GM23338 (cell line): ENCODE data around the gene NRL. TPM values are rescaled to one million over a fixed set of nuclear protein-coding genes. Genes with fewer than 3 reads are reported as not detected.

Experiments used
- ATAC-seq: fragments of 200-7000 bp; cut with Tn5 transposase; 3 replicates; pipeline ENCODE4 v1.9.1; 2020
- DNase-seq: peaks from one replicate; pipeline ENCODE4 v3.0.0-alpha.2; 2015; ENCODE audit warnings: low spot score
- H2AFZ ChIP-seq: fragments of 200-600 bp; sonication (generic); 2 replicates; pipeline ENCODE4 v1.8.0; 2016; ENCODE audit warnings: antibody characterized with exemption, mild to moderate bottlenecking, moderate library complexity
- H3F3A ChIP-seq: fragments of 200-600 bp; sonication (generic); replicated peaks from 2 replicates; pipeline ENCODE4 v1.8.0; 2017; ENCODE audit warnings: antibody characterized with exemption, mixed run types, low read depth
- H3K27ac ChIP-seq: fragments of 200-600 bp; sonication (generic); 2 replicates; pipeline ENCODE4 v1.6.1; 2016; ENCODE audit warnings: low read depth
- H3K27me3 ChIP-seq: fragments of 200-600 bp; sonication (generic); 2 replicates; pipeline ENCODE4 v1.8.0; 2016; ENCODE audit warnings: mild to moderate bottlenecking, mixed run types, moderate library complexity; ENCODE audit not compliant: insufficient read depth
- H3K36me3 ChIP-seq: fragments of 200-600 bp; sonication (generic); 2 replicates; pipeline ENCODE4 v1.8.0; 2016; ENCODE audit warnings: mild to moderate bottlenecking; ENCODE audit not compliant: insufficient read depth
- H3K4me1 ChIP-seq: fragments of 200-600 bp; sonication (generic); 2 replicates; pipeline ENCODE4 v1.8.0; 2016; ENCODE audit warnings: mild to moderate bottlenecking, moderate library complexity; ENCODE audit not compliant: insufficient read depth
- H3K4me2 ChIP-seq: fragments of 200-600 bp; sonication (generic); 2 replicates; pipeline ENCODE4 v1.7.1; 2017; ENCODE audit warnings: mixed run types
- H3K4me3 ChIP-seq: fragments of 200-600 bp; sonication (generic); 2 replicates; pipeline ENCODE4 v1.6.1; 2016; ENCODE audit warnings: mixed run types
- H3K79me2 ChIP-seq: fragments of 200-600 bp; sonication (generic); replicated peaks from 2 replicates; pipeline ENCODE4 v1.8.0; 2017; ENCODE audit warnings: mild to moderate bottlenecking; ENCODE audit not compliant: insufficient read depth
- H3K9me2 ChIP-seq: fragments of 200-600 bp; sonication (generic); 2 replicates; pipeline ENCODE4 v1.8.0; 2017; ENCODE audit not compliant: insufficient read depth
- H4K20me1 ChIP-seq: fragments of 200-600 bp; sonication (generic); replicated peaks from 2 replicates; pipeline ENCODE4 v1.8.0; 2017; ENCODE audit warnings: mild to moderate bottlenecking; ENCODE audit not compliant: insufficient read depth
- H3K27ac Mint-ChIP-seq: 2 replicates; pipeline ENCODE4 v1.8.0; 2020; ENCODE audit warnings: inconsistent platforms, mild to moderate bottlenecking, moderate library complexity, mixed read lengths
- H3K27me3 Mint-ChIP-seq: 3 replicates; pipeline ENCODE4 v1.8.0; 2022; ENCODE audit warnings: low read depth, mild to moderate bottlenecking, moderate library complexity, mixed read lengths, inconsistent platforms; ENCODE audit not compliant: insufficient read depth, poor library complexity
- H3K36me3 Mint-ChIP-seq: 3 replicates; pipeline ENCODE4 v1.8.0; 2021; ENCODE audit warnings: low read depth, mild to moderate bottlenecking, inconsistent platforms, moderate library complexity, mixed read lengths
- H3K4me1 Mint-ChIP-seq: 3 replicates; pipeline ENCODE4 v1.8.0; 2020; ENCODE audit warnings: mild to moderate bottlenecking, inconsistent platforms, mixed read lengths
- H3K4me3 Mint-ChIP-seq: 3 replicates; pipeline ENCODE4 v1.8.0; 2021; ENCODE audit warnings: moderate library complexity, mild to moderate bottlenecking, inconsistent platforms, mixed read lengths
- H3K9me3 Mint-ChIP-seq: 3 replicates; pipeline ENCODE4 v1.8.0; 2020; ENCODE audit warnings: moderate library complexity, mild to moderate bottlenecking, inconsistent platforms, mixed read lengths
- CREB1 ChIP-seq: fragments of 250-450 bp; sonication (Bioruptor Pico); IDR thresholded peaks from 2 replicates; pipeline ENCODE4 v1.5.0; 2020; ENCODE audit warnings: low read depth, mild to moderate bottlenecking, moderate library complexity
- EZH2 ChIP-seq: fragments of 200-600 bp; sonication (generic); IDR thresholded peaks from one replicate; pipeline ENCODE4 v1.8.0; 2017; ENCODE audit warnings: antibody characterized with exemption, mild to moderate bottlenecking, low read depth; ENCODE audit not compliant: unreplicated experiment
- EZH2phosphoT487 ChIP-seq: fragments of 200-600 bp; sonication (generic); IDR thresholded peaks from one replicate; pipeline ENCODE4 v1.8.1; 2018; ENCODE audit warnings: antibody characterized with exemption; ENCODE audit not compliant: unreplicated experiment
- JUNB ChIP-seq: IDR thresholded peaks from one replicate; pipeline ENCODE4 v1.6.1; 2016; ENCODE audit warnings: antibody characterized with exemption; ENCODE audit not compliant: unreplicated experiment
- NANOG ChIP-seq: IDR thresholded peaks from 2 replicates; pipeline ENCODE4 v1.6.1; 2016; ENCODE audit warnings: antibody characterized with exemption, borderline replicate concordance
- STAT1 ChIP-seq: IDR thresholded peaks from one replicate; pipeline ENCODE4 v1.6.1; 2016; ENCODE audit warnings: antibody characterized with exemption; ENCODE audit not compliant: unreplicated experiment
- ZNF114 ChIP-seq: fragments of 250-450 bp; sonication (Bioruptor Pico); IDR thresholded peaks from 2 replicates; pipeline ENCODE4 v1.5.0; 2020; ENCODE audit warnings: mild to moderate bottlenecking, moderate library complexity
- ZNF331 ChIP-seq: fragments of 250-450 bp; sonication (Bioruptor Pico); IDR thresholded peaks from 2 replicates; pipeline ENCODE4 v1.5.0; 2020; ENCODE audit warnings: low read depth, mild to moderate bottlenecking, moderate library complexity
- polyA plus RNA-seq: library from polyadenylated mRNA; unstranded; fragments of >200 nt; fragmentation: Nextera tagmentation; extraction: Ambion mirVana; gene quantifications from 2 replicates; pipeline ENCODE4 v1.2.1, GENCODE V29; 2016
- total RNA-seq: library from RNA; depleted of rRNA; stranded (reverse); fragments of >200 nt; shearing (Covaris generic); gene quantifications from 2 replicates; pipeline ENCODE4 v1.2.3, GENCODE V29; 2014
- TF ChIP-seq, protein P1 (sequence below): IDR thresholded peaks from 2 replicates; pipeline ENCODE4 v1.6.1; 2016; ENCODE audit warnings: antibody characterized with exemption
- TF ChIP-seq, protein P2 (sequence below): IDR thresholded peaks from one replicate; pipeline ENCODE4 v1.6.1; 2018; ENCODE audit warnings: antibody characterized with exemption; ENCODE audit not compliant: unreplicated experiment
- TF ChIP-seq, protein P3 (sequence below), 2 experiments: fragments of 200-600 bp in 1 of 2; sonication (generic) in 1 of 2; conservative IDR thresholded peaks; 2 replicates each; pipeline versions ENCODE4 v1.5.1 to v1.6.1; 2016 to 2017; ENCODE audit warnings: antibody characterized with exemption in 2 of 2, low read depth in 2 of 2, mild to moderate bottlenecking in 2 of 2, moderate library complexity in 1 of 2

Gene NRL
- total and polyA plus RNA-seq, 2 experiments from 2014 or later: 1.8 to 2.2 TPM

DNA sequence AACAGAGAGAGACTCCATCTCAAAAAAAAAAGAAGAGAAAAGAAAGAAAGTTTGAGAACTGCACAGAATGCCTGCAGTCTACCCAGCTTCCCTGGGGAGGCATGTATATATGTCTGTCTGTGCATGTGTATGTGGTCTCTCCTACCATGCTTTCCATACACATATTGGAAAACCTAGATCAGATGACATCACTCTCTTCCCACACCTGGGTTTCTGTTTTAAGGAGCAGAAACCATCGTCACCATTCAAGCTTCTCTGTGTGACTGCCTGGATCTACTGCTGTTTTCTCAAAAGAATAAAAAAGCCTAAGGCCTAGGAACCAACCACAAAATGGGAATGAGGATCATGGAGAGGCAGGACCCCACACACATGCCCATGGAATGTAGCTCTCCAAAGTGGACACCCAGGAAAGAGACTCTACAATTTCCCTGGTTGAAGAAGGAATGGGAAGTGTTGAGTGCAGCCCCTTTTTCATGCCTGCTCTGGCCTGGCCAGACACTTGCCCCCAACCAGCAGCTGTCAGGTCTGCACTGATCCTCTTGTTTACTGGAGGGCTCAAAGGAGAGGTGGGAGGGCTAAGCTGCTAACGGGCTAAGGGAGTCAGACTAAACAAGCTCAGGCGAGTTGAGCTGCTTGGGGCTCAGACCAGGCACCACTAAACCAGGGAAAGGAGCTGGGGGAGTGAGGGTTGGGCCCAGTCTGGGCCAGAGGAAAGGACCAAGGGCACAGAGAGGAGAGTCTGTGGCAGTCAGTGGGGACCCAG, 28.4 kb downstream of the NRL start (continued):
- TF ChIP-seq, protein P1, sequence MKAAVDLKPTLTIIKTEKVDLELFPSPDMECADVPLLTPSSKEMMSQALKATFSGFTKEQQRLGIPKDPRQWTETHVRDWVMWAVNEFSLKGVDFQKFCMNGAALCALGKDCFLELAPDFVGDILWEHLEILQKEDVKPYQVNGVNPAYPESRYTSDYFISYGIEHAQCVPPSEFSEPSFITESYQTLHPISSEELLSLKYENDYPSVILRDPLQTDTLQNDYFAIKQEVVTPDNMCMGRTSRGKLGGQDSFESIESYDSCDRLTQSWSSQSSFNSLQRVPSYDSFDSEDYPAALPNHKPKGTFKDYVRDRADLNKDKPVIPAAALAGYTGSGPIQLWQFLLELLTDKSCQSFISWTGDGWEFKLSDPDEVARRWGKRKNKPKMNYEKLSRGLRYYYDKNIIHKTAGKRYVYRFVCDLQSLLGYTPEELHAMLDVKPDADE: no peak
- TF ChIP-seq NANOG: no peak
- TF ChIP-seq EZH2phosphoT487: no peak
- TF ChIP-seq EZH2: no peak
- TF ChIP-seq ZNF114: no peak
- no peak for TF ChIP-seq CREB1
- TF ChIP-seq, protein P2, sequence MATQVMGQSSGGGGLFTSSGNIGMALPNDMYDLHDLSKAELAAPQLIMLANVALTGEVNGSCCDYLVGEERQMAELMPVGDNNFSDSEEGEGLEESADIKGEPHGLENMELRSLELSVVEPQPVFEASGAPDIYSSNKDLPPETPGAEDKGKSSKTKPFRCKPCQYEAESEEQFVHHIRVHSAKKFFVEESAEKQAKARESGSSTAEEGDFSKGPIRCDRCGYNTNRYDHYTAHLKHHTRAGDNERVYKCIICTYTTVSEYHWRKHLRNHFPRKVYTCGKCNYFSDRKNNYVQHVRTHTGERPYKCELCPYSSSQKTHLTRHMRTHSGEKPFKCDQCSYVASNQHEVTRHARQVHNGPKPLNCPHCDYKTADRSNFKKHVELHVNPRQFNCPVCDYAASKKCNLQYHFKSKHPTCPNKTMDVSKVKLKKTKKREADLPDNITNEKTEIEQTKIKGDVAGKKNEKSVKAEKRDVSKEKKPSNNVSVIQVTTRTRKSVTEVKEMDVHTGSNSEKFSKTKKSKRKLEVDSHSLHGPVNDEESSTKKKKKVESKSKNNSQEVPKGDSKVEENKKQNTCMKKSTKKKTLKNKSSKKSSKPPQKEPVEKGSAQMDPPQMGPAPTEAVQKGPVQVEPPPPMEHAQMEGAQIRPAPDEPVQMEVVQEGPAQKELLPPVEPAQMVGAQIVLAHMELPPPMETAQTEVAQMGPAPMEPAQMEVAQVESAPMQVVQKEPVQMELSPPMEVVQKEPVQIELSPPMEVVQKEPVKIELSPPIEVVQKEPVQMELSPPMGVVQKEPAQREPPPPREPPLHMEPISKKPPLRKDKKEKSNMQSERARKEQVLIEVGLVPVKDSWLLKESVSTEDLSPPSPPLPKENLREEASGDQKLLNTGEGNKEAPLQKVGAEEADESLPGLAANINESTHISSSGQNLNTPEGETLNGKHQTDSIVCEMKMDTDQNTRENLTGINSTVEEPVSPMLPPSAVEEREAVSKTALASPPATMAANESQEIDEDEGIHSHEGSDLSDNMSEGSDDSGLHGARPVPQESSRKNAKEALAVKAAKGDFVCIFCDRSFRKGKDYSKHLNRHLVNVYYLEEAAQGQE: no peak

DNA sequence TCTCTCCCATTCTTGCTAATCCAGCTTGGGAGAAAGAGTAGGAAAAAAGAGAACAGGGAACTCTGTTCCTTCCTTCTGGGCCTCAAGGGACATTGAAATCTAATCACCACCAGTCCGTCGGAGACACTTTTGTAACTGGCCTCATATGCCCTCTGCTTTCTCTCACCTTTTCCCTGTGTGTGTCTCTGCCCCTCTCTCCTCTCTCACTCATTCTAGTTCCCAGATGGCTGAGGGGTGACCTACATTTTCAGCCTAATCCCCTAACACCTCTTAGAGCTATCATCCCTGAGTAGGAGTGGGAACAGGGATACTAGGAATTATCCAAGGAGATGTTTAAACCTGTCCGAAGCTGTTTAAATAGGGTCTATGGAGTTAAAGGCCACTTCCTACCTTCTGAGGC, 29.5 kb downstream of the NRL start:
- DNase-seq: no peak
- Histone ChIP-seq H4K20me1 (no peaks in the 10 kb centered on the region), H3K27ac (no peak overlapping the region), H3K79me2 (no peaks in the 10 kb centered on the region), H3F3A (peaks cover 8% of the 10 kb centered on the region; the same call in 1 of the 2 replicates), H3K4me2 (no peak overlapping the region), H3K27me3 (peaks cover 14% of the 10 kb centered on the region; the same call in 1 of the 2 replicates), H3K4me1 (peaks cover 9% of the 10 kb centered on the region), H3K9me2 (no peaks in the 10 kb centered on the region), H3K4me3 (no peak overlapping the region), H2AFZ (no peak overlapping the region), H3K36me3 (no peaks in the 10 kb centered on the region)
- peaks cover 19% of the 10 kb centered on the region for H3K4me1 Mint-ChIP-seq
- H3K36me3 Mint-ChIP-seq: no peaks in the 10 kb centered on the region; the same call in 2 of the 3 replicates
- no peaks in the 10 kb centered on the region for H3K9me3 Mint-ChIP-seq
- peaks cover 25% of the 10 kb centered on the region for H3K27me3 Mint-ChIP-seq
- no peak overlapping the region for H3K27ac Mint-ChIP-seq
- ATAC-seq: no peak
- H3K4me3 Mint-ChIP-seq: no peak overlapping the region
- TF ChIP-seq, protein P2: no peak
- TF ChIP-seq ZNF331: no peak
- TF ChIP-seq, protein P3, sequence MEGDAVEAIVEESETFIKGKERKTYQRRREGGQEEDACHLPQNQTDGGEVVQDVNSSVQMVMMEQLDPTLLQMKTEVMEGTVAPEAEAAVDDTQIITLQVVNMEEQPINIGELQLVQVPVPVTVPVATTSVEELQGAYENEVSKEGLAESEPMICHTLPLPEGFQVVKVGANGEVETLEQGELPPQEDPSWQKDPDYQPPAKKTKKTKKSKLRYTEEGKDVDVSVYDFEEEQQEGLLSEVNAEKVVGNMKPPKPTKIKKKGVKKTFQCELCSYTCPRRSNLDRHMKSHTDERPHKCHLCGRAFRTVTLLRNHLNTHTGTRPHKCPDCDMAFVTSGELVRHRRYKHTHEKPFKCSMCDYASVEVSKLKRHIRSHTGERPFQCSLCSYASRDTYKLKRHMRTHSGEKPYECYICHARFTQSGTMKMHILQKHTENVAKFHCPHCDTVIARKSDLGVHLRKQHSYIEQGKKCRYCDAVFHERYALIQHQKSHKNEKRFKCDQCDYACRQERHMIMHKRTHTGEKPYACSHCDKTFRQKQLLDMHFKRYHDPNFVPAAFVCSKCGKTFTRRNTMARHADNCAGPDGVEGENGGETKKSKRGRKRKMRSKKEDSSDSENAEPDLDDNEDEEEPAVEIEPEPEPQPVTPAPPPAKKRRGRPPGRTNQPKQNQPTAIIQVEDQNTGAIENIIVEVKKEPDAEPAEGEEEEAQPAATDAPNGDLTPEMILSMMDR (conservative IDR thresholded peaks at IDR 0.05; ENCODE audit: low read depth in 2 of 2): no peak
- TF ChIP-seq EZH2phosphoT487: no peak
- no peak for TF ChIP-seq JUNB
- no peak for TF ChIP-seq STAT1
